D721Med (cell line): Measurements from ENCODE around the gene AGAP5.
"Not testable (repeated sequence)": the region's sequence is repeated elsewhere in the genome, so short reads cannot be mapped to it uniquely, and the experiment has no call there.

ENCODE experiments used
- DNase-seq: peaks from one replicate; pipeline ENCODE4 v3.0.0; 2011; ENCODE audit warnings: low spot score; ENCODE audit not compliant: insufficient read length
- FAIRE-seq: peaks from 2 replicates; lab custom pipeline; 2011; peaks lifted over from hg19 to GRCh38; lab: Jason Lieb, UNC
- CTCF ChIP-seq: IDR thresholded peaks from 2 replicates; pipeline ENCODE4 v1.5.1; 2012; ENCODE audit warnings: mild to moderate bottlenecking, control low read depth; ENCODE audit not compliant: insufficient read depth; ENCODE audit errors: missing control alignments

AGAP5 gene

GRCh38 chr10:73697675-73698159 lies at the start of gene AGAP5:
AGAP5 (minus strand) TSS chr10:73698109; CDS start chr10:73697755, 354 bp downstream.
- DNase-seq, FAIRE-seq: not testable (repeated sequence)

GRCh38 chr10:73746721-73747120 lies 48.8 kb upstream of the AGAP5 start:
- DNase-seq: no peak
- FAIRE-seq: no peak
- TF ChIP-seq CTCF: no peak

- no peak for FAIRE-seq
- no peak for DNase-seq
- no peak for TF ChIP-seq CTCF
These were observed 46.7 kb upstream of the AGAP5 start for GRCh38 chr10:73744664-73744975.

- FAIRE-seq (no peak), DNase-seq (peak; percentile 71)
- TF ChIP-seq CTCF: no peak
These were observed 46.2 kb upstream of the AGAP5 start, which contains the start of gene SEC24C for GRCh38 chr10:73743905-73744663. SEC24C (plus strand) TSS chr10:73744372; CDS start chr10:73746833, 2,461 bp downstream.

GRCh38 chr10:73743327-73743904 lies 45.5 kb upstream of the AGAP5 start:
- TF ChIP-seq CTCF: no peak
- DNase-seq (no peak), FAIRE-seq (no peak)

- no peak for FAIRE-seq
- TF ChIP-seq CTCF: no peak
- no peak for DNase-seq
These were observed 44.5 kb upstream of the AGAP5 start for GRCh38 chr10:73742454-73742734.

- FAIRE-seq, DNase-seq: not testable (repeated sequence)
These were observed 42.8 kb upstream of the AGAP5 start for GRCh38 chr10:73740501-73741254.

GRCh38 chr10:73734796-73735305 lies 36.9 kb upstream of the AGAP5 start:
- no peak for TF ChIP-seq CTCF
- no peak for FAIRE-seq
- DNase-seq: no peak
